Activated T-cell treated with anti-CD3 and anti-CD28 coated beads for 1 hour (primary cell): ENCODE measurements around the gene CCIN.

Experiments
- DNase-seq: peaks from one replicate; pipeline ENCODE4 v3.0.0-alpha.2; 2020; ENCODE audit warnings: low read depth

CCIN gene

GRCh38 chr9:36191290-36191645, 22.1 kb downstream of the CCIN start:
- peak; percentile 41 for DNase-seq

DNA sequence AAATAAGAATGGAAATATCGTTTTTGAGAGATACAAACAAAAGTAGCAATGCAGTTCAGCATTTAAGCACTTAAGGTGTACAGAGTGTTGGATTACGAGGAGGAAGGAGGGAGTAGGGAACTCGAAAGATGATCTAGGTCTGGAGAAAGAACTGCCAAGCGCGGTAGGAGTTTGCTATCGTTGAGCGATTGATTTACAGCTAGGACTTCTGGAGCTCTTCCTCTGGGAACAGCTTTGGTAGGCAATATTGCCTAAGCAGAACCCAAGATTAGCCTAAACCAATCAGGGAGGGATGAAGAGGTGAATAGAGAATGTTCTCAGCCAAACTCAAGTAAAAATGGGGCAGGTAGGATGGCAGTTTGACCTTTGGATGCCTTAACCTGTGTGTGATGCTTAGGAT, 22.5 kb downstream of the CCIN start:
- no peak for DNase-seq

GRCh38 chr9:36192196-36192595, 23.0 kb downstream of the CCIN start:
- DNase-seq = no peak

GRCh38 chr9:36193023-36193422, 23.8 kb downstream of the CCIN start:
- DNase-seq = no peak

- DNase-seq = no peak
Measured at GRCh38 chr9:36194326-36195000, 25.3 kb downstream of the CCIN start.

DNA sequence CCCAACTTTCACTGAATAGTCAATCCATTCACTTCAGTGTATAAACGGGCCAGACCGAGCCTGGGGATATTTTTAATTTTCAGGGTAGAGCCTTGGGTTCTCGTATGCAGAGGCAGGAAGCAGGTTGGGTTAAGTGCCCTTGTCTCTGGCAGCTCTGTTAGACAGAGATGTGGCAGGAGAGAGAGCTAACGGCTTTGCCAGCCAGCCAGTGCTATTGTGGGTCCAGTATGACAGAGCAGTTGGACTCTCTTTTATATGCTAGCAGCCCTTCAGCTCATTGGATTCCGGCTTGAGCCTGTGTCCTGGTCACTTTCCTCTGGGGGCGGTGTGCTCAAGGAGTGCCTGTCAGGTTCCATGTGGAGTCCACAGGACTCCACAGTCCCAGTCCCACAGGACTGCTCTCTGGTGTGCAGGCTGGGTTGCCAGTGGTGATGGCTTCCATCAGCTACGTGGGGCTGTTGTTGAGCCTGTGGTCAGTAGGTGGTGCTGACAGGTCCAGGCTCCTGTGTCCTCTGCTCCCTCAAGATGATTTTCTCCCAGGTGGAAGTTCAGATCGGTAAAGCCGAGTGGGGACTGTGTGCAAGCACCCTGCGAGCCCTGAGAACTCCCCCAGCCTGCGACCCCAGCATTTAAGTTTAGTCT, 35.8 kb downstream of the CCIN start:
- DNase-seq = no peak

GRCh38 chr9:36207016-36207415, 37.8 kb downstream of the CCIN start:
- no peak for DNase-seq

DNA sequence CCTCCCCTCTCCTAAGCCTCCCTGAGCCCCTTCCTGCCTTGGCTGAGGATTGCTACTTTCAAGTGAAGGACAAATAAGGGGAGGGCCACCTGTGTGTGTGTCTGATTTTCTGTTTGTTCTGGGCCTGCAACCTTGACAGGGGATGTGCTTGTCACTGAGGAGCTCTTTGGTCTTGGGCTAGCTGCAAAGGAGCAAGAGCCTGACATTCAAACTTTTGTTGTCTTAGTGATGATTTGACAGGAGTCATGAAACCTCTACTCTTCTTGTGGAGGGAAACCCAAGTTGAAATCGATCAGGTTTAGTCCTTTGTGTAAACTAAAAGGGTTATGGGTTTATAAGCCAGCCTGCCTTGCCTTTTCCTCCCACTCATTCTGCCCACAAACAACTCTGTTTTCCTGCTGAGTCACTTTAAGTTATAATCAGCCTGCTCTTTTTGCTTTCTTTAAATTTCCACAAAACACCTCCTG, 38.4 kb downstream of the CCIN start:
- DNase-seq = no peak

DNA sequence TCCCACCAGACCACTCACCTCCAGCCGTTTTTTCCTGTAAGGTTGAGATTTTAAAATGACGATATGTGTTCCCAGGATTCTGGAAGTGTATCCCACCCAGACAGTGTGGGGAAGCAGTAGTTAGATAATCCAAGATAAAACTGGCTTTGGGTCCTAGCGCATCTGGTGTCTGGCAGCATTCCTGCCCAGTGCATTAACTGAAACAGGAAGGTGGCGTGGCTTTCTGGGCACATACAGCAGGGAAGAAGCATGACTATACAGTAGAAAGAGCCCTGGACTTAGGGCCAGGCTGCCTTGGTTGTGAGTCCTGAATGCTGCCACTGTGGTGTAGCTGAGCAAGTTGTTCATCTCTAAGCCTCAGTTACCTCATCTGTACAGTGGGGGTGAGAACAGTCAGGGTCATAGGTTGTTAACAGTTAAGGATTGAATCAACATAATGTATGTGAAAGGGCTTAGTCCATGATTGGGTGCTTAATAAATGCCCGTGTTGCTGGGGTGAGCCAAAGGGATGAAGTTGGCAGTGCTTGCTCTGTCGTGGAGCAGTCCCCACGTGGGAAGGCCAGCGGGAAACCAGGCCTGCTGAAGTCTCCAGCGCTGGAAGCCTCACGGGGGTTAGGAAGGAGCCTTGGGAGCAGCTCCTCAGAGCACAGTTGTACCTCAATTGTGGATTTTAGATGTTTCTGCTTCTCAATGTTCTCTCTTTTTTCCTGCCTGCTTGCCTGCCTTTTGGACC, 39.5 kb downstream of the CCIN start:
- DNase-seq = no peak

DNA sequence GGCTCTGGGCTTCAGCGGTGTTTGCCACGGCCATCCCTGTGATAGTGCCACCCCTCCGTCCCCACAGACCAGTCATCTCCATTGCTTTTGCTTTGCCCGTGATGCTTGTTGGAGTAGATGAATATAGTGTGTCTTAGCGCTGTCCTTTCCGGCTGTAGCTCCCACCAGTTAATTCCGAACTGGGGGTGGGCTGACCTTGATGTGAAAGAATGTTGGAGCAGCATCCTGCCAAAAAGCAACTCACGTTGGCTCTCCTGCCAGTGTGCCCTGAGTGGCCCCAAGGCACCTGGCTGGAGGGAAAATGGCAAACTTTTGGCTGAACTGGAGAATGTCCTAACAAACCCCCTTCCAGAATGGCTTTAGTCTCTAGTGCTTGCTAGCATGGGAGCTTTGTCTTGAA, 41.5 kb downstream of the CCIN start:
- no peak for DNase-seq

DNA sequence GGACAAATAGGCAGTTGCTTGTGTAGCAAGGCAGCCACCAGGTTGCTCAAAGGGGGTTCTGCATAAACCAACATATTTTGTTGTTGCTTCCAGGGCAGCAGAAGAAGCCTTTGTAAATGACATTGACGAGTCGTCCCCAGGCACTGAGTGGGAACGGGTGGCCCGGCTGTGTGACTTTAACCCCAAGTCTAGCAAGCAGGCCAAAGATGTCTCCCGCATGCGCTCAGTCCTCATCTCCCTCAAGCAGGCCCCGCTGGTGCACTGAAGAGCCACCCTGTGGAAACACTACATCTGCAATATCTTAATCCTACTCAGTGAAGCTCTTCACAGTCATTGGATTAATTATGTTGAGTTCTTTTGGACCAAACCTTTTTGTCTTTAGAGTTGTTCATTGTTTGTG, 42.3 kb downstream of the CCIN start:
- no peak for DNase-seq

DNA sequence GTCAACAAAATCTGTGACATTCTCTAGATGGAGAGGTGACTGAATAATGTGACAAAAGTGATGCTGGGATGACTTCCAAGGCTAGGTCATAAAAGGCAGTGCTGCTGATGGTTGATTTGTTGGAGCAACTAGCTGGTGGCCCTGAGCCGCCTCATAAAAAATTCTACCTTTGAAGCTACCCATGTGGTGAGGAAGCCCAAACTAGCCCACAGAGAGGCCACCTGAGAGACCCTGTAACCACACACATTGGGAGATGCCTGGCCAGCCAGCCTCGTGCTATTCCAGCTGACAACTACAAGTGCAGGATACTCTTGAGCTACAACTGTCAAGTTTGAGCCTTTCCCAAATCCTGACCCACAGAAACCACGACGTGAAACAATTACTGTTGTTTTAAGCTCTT, 44.2 kb downstream of the CCIN start:
- DNase-seq = no peak

GRCh38 chr9:36213989-36214388, 44.8 kb downstream of the CCIN start:
- no peak for DNase-seq

DNA sequence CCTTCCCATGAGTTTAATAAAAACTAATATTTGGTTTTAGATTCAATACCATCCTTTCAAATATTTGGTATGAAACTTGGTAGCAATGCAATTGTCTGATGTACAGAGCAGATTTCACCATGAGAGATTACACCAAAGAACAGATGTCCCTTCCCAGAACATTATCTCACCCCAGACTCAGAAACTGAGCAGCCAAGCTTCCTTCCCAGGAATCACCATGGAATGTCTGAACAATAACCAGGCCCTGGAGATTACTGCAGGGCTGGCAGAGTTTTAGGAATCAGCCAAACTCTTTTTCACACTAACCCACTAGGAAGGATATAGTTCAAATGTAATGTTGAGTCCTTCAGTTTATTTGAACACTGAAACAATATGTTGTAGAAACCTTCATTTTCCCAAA, 45.4 kb downstream of the CCIN start:
- no peak for DNase-seq

DNA sequence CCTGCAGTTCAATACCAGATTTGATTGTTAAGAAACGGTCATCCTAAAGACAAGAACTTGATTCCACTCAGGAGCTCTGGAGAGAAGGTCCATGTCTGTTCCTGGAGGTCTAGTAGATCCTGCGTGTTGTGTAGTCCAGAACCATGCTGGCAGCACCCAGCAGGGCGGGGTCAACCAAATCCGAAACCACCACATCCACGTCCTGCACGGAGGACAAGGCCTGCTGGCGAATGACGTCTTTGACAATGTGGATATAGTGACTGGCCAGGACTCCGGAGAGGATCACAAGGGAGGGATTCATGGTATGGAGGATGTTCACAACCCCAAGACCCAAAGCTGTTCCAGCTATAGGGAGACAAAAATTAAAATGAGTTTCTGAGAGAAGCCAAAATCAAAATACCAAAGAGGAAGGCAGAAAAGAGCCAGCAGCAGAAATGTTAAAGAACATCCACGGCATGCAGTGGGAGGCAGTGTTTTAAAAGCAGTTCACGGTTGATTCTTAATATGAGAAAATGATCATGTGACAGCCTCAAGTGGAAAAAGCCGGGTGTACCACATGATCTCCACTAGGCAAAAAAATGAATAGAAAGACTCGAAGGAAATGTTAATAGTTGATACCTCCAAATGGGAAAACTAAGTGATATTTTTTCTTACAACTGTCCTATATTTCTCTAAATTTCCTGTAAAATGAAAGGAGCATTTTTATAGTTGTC, 48.2 kb downstream of the CCIN start:
- no peak for DNase-seq

- no peak for DNase-seq
Measured at GRCh38 chr9:36218011-36218410, 48.8 kb downstream of the CCIN start.

DNA sequence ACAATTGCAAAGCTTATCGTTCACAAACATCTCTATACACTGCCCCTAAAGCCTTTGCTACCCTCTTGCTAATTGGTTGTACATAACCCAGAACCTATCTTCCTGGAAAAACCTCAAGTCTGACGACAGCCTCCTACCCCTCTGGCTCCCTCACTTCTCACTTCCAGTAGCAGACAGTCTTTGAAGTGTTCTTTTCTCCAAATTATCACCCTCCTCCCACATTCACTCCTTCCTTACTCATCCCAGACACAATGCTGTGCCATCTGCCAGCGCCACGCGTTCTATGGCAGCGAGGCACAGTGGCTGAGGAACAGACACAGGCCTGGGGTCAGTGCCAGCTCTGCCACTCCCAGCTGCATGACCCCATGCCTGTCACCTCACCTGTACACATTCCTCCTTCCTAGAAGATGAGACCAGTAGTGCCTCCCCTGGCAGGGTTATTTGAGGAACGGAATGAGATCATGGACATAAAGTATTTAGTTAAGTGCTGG, 49.3 kb downstream of the CCIN start:
- no peak for DNase-seq
